Erythroblast (primary cell): ENCODE data around the gene CDK8.

Experiments used
- GATA1 ChIP-seq: IDR thresholded peaks from 2 replicates; pipeline ENCODE4 v1.6.1; 2011; ENCODE audit warnings: low read depth, mild to moderate bottlenecking, control low read depth, low read length, moderate library complexity
- POLR2A ChIP-seq: IDR thresholded peaks from 2 replicates; pipeline ENCODE4 v1.6.1; 2011; ENCODE audit warnings: mild to moderate bottlenecking, low read length

- TF ChIP-seq POLR2A (no peak), GATA1 (no peak)
These were observed 69.2 kb downstream of the CDK8 start for GRCh38 chr13:26323127-26323526.
